ENCODE measurements around the gene DNAJB9.

The DNAJB9 gene

GRCh38 chr7:108529341-108529740 is 40.3 kb upstream of the DNAJB9 start:
- no peak for DNase-seq (ENCODE audit: low read depth in 1 of 2, low spot score in 1 of 2)
- no peaks in the 10 kb centered on the region for H3K27me3 ChIP-seq (ENCODE audit: insufficient read depth, poor library complexity, severe bottlenecking)
- no peak for TF ChIP-seq POLR2AphosphoS5 (IDR thresholded peaks at IDR 0.05; ENCODE audit: low read depth)
- TF ChIP-seq CTCF (IDR thresholded peaks at IDR 0.05; ENCODE audit: insufficient read depth, low read length): no peak
- TF ChIP-seq REST (IDR thresholded peaks at IDR 0.05; ENCODE audit: insufficient replicate concordance, low read depth): no peak
- TF ChIP-seq SPI1 (IDR thresholded peaks at IDR 0.05; ENCODE audit: borderline replicate concordance, low read depth): no peak
- no peak for TF ChIP-seq GABPA (IDR thresholded peaks at IDR 0.05; ENCODE audit: low read depth)
- no peak overlapping the region for H3K27ac ChIP-seq (replicated peaks)
- H3K4me3 ChIP-seq (replicated peaks; ENCODE audit: insufficient read depth, low read length): no peak overlapping the region

GRCh38 chr7:108533712-108534111 is 36.0 kb upstream of the DNAJB9 start:
- Histone ChIP-seq H3K27ac (replicated peaks) (no peak overlapping the region), H3K27me3 (ENCODE audit: insufficient read depth, poor library complexity, severe bottlenecking) (no peaks in the 10 kb centered on the region), H3K4me3 (replicated peaks; ENCODE audit: insufficient read depth, low read length) (no peak overlapping the region)
- no peak for DNase-seq (ENCODE audit: low read depth in 1 of 2, low spot score in 1 of 2)
- TF ChIP-seq GABPA (IDR thresholded peaks at IDR 0.05; ENCODE audit: low read depth) (no peak), POLR2AphosphoS5 (IDR thresholded peaks at IDR 0.05; ENCODE audit: low read depth) (no peak), CTCF (IDR thresholded peaks at IDR 0.05; ENCODE audit: insufficient read depth, low read length) (no peak), SPI1 (IDR thresholded peaks at IDR 0.05; ENCODE audit: borderline replicate concordance, low read depth) (no peak), REST (IDR thresholded peaks at IDR 0.05; ENCODE audit: insufficient replicate concordance, low read depth) (no peak)

- no peak for TF ChIP-seq POLR2AphosphoS5 (IDR thresholded peaks at IDR 0.05; ENCODE audit: low read depth)
- TF ChIP-seq GABPA (IDR thresholded peaks at IDR 0.05; ENCODE audit: low read depth): no peak
- TF ChIP-seq CTCF (IDR thresholded peaks at IDR 0.05; ENCODE audit: insufficient read depth, low read length): no peak
- TF ChIP-seq SPI1 (IDR thresholded peaks at IDR 0.05; ENCODE audit: borderline replicate concordance, low read depth): peak; percentile 82
- no peak for TF ChIP-seq REST (IDR thresholded peaks at IDR 0.05; ENCODE audit: insufficient replicate concordance, low read depth)
- Histone ChIP-seq H3K27me3 (ENCODE audit: insufficient read depth, poor library complexity, severe bottlenecking) (no peaks in the 10 kb centered on the region), H3K27ac (replicated peaks) (no peak overlapping the region), H3K4me3 (replicated peaks; ENCODE audit: insufficient read depth, low read length) (no peak overlapping the region)
- DNase-seq (ENCODE audit: low read depth in 1 of 2, low spot score in 1 of 2): peak in 1 of 2 experiments; percentile 22
These were observed 34.4 kb upstream of the DNAJB9 start for GRCh38 chr7:108535257-108535656.

Data from HL-60 (cell line).